BJ (cell line): Measurements from ENCODE around the gene RHEBL1. TPM values are rescaled to one million over a fixed set of nuclear protein-coding genes. Genes with fewer than 3 reads are reported as not detected.

Source experiments
- CTCF ChIA-PET: fragments of 350-600 bp; formaldehyde crosslinking; extraction: SDS; loops from one replicate; lab custom pipeline; 2021; ENCODE audit warnings: antibody characterized with exemption, inconsistent platforms; lab: Yijun Ruan, JAX
- POLR2A ChIA-PET: fragments of 300-600 bp; sonication (Branson Sonifier 250); formaldehyde crosslinking; extraction: SDS; loops from one replicate; lab custom pipeline; 2021; ENCODE audit warnings: antibody characterized with exemption; lab: Charles Lee
- DNase-seq: peaks from one replicate; pipeline ENCODE4 v3.0.0-alpha.2; 2011; ENCODE audit warnings: low read depth
- H3K27me3 ChIP-seq: 2 replicates; pipeline ENCODE4 v1.6.0; 2011; ENCODE audit warnings: low read length; ENCODE audit not compliant: control insufficient read depth, insufficient read depth
- H3K36me3 ChIP-seq: 2 replicates; pipeline ENCODE4 v1.5.1; 2011; ENCODE audit warnings: low read length; ENCODE audit not compliant: control insufficient read depth, insufficient read depth
- H3K4me3 ChIP-seq: 2 replicates; pipeline ENCODE4 v1.5.1; 2011; ENCODE audit warnings: low read depth, mild to moderate bottlenecking, control low read depth, low read length
- polyA plus RNA-seq: library from polyadenylated mRNA; depleted of rRNA; stranded (reverse); fragments of >200 nt; gene quantifications from 2 replicates; pipeline ENCODE4 v1.2.3, GENCODE V29; 2011; rRNA removed
- TF ChIP-seq, protein P1 (sequence below): IDR thresholded peaks from 2 replicates; pipeline ENCODE4 v1.5.1; 2011; ENCODE audit warnings: low read depth, mild to moderate bottlenecking, control low read depth, inconsistent platforms, low read length, moderate library complexity; ENCODE audit not compliant: insufficient read depth

The RHEBL1 gene
- polyA plus RNA-seq, 1 experiment = 1.3 TPM

DNA sequence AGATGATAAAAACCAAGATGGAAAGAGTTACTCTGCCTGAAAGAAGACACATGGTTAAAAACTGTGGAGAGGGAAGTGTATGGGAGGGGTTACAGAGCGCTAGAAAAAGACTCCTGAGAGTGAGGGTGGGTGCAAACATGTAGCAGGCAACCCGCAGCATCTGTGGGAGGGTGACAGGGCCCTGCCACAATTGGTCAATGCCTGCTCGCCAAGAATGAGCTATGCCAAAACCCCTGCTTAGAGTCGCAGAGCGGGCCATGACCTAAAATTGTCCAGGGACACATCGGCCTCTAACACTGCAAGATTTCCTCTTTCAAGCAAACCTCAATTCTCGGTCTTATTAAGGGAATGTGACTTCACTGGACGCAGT is 51.9 kb downstream of the RHEBL1 start:
- no peak for DNase-seq
- H3K36me3 ChIP-seq = peaks cover 8% of the 10 kb centered on the region
- ChIA-PET POLR2A (interaction anchor here (0.6 to 0.7 kb wide), 2 partner anchors 17 to 20 kb away, joined by 3 read pairs; no protein-coding TSS in a partner anchor), CTCF (interaction anchor here (0.6 to 1.2 kb wide), 7 partner anchors 10 to 112 kb away, joined by 3 to 6 read pairs (median 5); no protein-coding TSS in a partner anchor)
- H3K4me3 ChIP-seq = peak overlapping the region; percentile 84
- H3K27me3 ChIP-seq = no peaks in the 10 kb centered on the region
- TF ChIP-seq, protein P1, sequence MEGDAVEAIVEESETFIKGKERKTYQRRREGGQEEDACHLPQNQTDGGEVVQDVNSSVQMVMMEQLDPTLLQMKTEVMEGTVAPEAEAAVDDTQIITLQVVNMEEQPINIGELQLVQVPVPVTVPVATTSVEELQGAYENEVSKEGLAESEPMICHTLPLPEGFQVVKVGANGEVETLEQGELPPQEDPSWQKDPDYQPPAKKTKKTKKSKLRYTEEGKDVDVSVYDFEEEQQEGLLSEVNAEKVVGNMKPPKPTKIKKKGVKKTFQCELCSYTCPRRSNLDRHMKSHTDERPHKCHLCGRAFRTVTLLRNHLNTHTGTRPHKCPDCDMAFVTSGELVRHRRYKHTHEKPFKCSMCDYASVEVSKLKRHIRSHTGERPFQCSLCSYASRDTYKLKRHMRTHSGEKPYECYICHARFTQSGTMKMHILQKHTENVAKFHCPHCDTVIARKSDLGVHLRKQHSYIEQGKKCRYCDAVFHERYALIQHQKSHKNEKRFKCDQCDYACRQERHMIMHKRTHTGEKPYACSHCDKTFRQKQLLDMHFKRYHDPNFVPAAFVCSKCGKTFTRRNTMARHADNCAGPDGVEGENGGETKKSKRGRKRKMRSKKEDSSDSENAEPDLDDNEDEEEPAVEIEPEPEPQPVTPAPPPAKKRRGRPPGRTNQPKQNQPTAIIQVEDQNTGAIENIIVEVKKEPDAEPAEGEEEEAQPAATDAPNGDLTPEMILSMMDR = no peak

DNA sequence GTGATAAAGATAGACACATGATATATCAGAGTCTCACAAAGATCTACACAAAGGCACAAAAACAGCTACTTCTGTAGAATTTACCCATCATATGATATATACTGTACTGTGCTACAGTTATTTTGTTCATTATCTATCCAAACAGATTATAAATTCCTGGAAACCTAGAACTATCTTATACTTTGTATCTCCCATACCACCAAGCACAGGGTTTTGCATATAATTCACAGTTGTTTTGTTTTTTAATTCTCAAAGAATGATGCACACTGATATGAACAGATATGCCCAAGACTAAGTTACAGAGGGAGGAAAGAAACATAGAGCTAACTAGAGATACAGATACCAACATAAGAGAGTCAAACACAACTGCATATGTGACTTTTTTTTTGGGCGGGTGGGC is 54.6 kb downstream of the RHEBL1 start:
- H3K27me3 ChIP-seq = no peaks in the 10 kb centered on the region
- TF ChIP-seq, protein P1 = no peak
- POLR2A ChIA-PET = interaction anchor here (0.5 kb wide), 1 partner anchor 106 kb away, joined by 17 read pairs; no protein-coding TSS in a partner anchor
- CTCF ChIA-PET = interaction anchor here (0.6 to 3.1 kb wide), 7 partner anchors 14 to 49 kb away, joined by 3 to 20 read pairs (median 3); no protein-coding TSS in a partner anchor
- H3K36me3 ChIP-seq = peaks cover 4% of the 10 kb centered on the region; the same call in 1 of the 2 replicates
- no peak overlapping the region for H3K4me3 ChIP-seq
- no peak for DNase-seq

Other genes with a start within 250 kb of the RHEBL1 start
- gene DDX23, start 217.8 kb downstream of the RHEBL1 start, polyA plus RNA-seq = 54.5 and 59.4 TPM in 2 replicates
- 0.31 and 0.72 TPM in 2 replicates for gene RND1, start 204.1 kb downstream of the RHEBL1 start, polyA plus RNA-seq
- 100 and 134 TPM in 2 replicates for gene FKBP11, start 144.5 kb downstream of the RHEBL1 start, polyA plus RNA-seq
- 233 and 292 TPM in 2 replicates for gene ARF3, start 112.5 kb downstream of the RHEBL1 start, polyA plus RNA-seq
- 0.63 and 0.76 TPM in 2 replicates for gene WNT10B, start 98.2 kb downstream of the RHEBL1 start, polyA plus RNA-seq
- gene WNT1, start 91.7 kb downstream of the RHEBL1 start, polyA plus RNA-seq = not detected in 2 replicates
- 0.02 and 0.07 TPM in 2 replicates for gene DDN, start 70.6 kb downstream of the RHEBL1 start, polyA plus RNA-seq
- gene PRKAG1, start 51.2 kb downstream of the RHEBL1 start, polyA plus RNA-seq = 94.1 and 127 TPM in 2 replicates
- 8.2 and 9.7 TPM in 2 replicates for gene KMT2D, start 9.2 kb downstream of the RHEBL1 start, polyA plus RNA-seq
- gene DHH, start 24.8 kb upstream of the RHEBL1 start, polyA plus RNA-seq = not detected in 2 replicates
- gene LMBR1L, start 40.9 kb upstream of the RHEBL1 start, polyA plus RNA-seq = 37.2 and 63.1 TPM in 2 replicates
- gene TUBA1B, start 61.4 kb upstream of the RHEBL1 start, polyA plus RNA-seq = 2,513 and 3,601 TPM in 2 replicates
- gene TUBA1A, start 119.1 kb upstream of the RHEBL1 start, polyA plus RNA-seq = 616 and 820 TPM in 2 replicates
- 1,365 and 2,194 TPM in 2 replicates for gene TUBA1C, start 195.1 kb upstream of the RHEBL1 start, polyA plus RNA-seq
- gene PRPH, start 225.2 kb upstream of the RHEBL1 start, polyA plus RNA-seq = not detected in 2 replicates